Left renal pelvis (tissue), 4 donors: Measurements from ENCODE around the gene ZNF544. TPM values are rescaled to one million over a fixed set of nuclear protein-coding genes. Genes with fewer than 3 reads are reported as not detected.

Experiments used
- DNase-seq, 4 donors: peaks; one replicate each; pipeline ENCODE4 v3.0.0-alpha.2; 2013; ENCODE audit warnings: low read depth in 4 of 4, low spot score in 3 of 4
- polyA plus RNA-seq, 4 donors: library from polyadenylated mRNA; unstranded; fragments of 120-200 nt; gene quantifications; one replicate each; pipeline ENCODE4 v1.2.1, GENCODE V29; 2013; ENCODE audit not compliant: insufficient read length in 4 of 4

The ZNF544 gene
- 10 to 100 TPM; 23.4 to 40.1 (median 34.6) TPM for polyA plus RNA-seq

DNA sequence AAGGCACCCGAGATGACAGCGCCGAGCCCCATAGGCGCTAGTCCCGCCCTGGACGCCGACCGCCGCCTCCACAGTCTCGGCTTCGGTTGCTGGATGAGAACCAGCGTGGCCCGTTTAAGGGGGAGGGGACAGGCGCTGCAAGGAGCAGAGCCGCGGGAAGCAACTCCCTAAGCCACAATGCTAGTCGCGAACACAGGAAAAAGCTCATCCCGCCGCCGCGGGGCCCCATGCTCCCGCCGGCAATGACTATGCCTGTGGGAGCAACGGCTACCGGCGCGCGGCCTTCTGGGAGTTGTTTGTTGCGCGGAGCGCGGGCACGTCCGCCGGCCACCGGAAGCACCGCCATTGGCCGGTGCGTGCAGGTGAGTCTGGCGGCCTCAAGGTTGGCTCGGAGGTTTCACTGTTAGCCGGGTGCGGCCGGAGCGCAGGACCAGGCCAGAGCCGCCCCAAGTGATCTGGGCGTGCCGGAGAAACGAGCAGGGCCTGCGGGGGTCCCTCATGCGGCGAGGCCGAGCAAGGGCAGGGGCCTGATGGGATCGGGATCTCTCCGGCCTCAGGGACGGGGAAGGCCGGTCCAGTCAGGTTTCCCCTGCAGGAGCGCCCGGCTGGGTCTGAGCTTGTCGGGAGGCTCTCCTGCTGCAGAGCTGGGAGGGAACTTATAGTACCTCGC, at the start of gene ZNF544:
Gene ZNF544, plus strand, starts transcription at position 330 of the 670 bp plus-strand sequence. CDS start 15,110 bp downstream, outside the sequence.
- DNase-seq = peak; percentile 50 to 59 (median 54)

DNA sequence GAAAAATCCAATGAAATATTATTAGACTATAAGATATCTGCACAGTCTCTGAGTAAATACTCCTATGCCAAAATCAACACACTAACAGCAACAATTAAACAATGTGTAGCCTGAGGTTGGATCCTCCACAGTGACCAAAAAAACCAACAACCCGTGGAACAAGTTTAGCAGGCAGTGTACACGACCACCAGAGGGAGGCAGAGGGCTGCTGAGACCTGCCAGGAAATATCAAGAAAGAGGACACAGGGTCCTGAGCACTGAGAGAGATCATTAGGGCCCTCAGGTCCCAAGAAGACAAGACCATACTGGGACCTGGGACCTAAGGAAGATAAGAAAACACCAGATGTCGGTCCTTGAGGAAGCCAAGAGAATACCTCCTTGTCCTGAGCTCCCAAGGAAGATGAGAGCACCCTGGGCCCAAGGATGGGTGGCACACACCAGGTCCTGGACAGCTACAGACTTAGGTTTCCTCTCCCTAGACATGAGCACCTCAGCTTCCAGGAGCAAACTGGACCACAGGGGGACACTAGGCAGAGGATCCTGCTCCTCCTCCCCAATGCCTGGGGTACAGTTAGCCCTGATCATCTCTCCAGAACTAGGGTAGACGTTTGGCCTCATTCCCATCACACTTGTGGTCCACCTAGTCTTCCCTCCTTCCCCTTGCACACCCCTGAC, 46.7 kb upstream of the ZNF544 start:
- DNase-seq = no peak

DNA sequence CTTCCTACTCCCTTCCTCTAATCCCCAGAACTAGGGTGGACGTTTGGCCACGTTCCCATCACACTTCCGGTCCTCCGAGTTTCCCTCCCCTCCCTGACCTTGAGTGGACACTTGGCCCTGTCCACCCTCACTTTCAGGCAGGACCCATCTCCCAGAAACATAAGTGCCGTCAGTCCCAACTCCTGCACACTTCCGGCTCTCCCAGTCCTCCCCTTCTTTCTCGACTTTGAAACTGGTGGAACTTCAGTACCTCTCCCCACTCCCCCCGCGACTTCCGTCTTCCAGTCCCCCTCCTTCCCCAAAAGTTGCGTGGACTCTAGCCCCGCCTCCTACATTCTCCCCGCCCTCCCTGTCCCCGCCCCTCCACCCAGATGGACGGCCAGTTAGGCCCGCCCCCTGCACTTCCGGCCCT, 46.1 kb upstream of the ZNF544 start:
- no peak for DNase-seq

GRCh38 chr19:58182989-58183816, 45.5 kb upstream of the ZNF544 start, which contains the start of gene ZNF274:
Gene ZNF274 (plus strand): TSS chr19:58183061. CDS start chr19:58183966, 905 bp downstream.
- DNase-seq = peak; percentile 78 to 85 (median 82)

DNA sequence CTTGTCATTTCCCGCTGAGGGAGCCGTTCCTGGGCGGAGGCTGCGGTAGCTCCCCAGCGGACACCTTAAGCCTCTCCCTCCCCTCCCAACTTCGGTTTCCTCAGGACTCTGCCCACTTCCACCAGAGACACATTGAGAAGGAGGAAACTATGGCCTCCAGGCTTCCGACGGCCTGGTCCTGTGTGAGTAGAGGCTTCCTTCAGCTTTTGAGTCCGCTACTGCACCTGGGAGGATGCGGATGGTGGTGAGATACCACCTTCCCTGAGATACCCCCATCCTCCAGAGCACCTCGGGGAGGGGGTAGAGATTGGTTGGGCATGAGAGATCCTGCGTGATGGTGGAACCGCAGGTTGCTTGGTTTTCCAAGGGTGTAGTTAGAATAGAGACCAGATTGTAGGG, 44.9 kb upstream of the ZNF544 start:
- DNase-seq = no peak

- no peak for DNase-seq
Observed at GRCh38 chr19:58196901-58197616, 31.7 kb upstream of the ZNF544 start.

DNA sequence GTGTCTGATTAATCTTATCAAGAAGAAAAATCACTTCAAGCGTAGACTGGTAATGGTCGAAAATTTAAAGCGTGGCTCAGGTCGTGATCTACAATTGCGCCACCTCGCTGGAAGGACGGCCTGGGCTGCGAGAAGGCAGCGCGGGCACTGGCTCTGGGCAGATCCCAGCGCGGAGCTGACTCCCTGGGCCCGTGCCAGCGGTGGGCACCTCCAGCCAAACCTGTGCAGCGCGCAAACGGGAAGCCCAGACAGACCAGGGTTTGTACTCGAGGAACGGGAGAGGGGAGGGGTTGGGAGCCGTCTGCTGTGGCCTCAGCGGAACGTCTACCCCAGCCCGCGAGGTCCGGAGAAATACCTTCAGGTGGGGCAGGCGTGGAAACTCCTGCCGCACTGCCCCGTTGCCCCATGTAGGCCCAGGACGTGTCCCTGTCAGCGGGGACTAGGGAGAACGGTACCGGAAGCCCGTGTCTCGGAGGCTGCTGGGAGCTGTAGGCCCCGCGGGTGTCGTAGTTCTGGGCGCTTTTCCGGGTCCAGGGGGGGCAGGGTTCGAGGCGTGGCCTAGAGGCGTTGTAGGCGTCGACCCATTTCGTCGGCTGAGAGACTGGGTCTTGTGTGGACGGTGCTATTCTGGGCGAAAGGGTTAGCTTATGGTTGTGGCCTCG, 24.8 kb upstream of the ZNF544 start:
- no peak for DNase-seq

DNA sequence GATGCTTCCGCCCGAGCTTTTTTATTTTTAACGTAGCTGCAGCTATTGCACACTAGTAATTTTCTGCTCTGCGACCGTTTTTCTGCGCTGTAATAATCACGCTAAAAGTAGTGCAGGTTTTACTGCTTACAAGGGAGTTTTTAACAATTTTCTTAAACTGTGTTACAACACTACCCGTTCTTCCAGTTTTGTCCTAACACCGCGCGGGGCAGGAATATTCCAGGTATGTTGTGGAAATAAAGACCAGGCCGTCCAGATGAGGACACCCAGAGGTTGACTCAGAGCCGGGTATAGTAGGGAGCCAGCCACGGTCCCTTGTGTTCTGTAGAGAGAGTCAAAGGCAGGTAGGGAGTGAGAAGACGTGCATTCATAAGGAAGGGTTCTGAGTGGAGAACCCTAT, 24.1 kb upstream of the ZNF544 start:
- DNase-seq = no peak

- DNase-seq = no peak
Observed at GRCh38 chr19:58209577-58209976, 19.1 kb upstream of the ZNF544 start.

GRCh38 chr19:58212336-58213074, 16.2 kb upstream of the ZNF544 start:
- no peak for DNase-seq

DNA sequence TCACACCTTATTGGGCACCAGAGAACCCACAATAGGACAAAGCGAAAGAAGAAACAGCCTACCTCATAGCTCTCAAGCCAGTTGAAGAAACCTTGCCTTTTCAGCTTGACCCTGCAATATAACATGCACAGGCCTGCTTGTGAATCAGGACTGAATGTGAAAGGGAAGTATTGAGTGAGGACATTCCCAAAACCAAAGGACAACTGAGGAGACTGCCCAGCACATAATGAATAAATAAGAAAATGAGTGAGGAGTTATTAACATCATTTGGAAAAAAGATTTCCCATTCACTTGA, 15.7 kb upstream of the ZNF544 start:
- no peak for DNase-seq

DNA sequence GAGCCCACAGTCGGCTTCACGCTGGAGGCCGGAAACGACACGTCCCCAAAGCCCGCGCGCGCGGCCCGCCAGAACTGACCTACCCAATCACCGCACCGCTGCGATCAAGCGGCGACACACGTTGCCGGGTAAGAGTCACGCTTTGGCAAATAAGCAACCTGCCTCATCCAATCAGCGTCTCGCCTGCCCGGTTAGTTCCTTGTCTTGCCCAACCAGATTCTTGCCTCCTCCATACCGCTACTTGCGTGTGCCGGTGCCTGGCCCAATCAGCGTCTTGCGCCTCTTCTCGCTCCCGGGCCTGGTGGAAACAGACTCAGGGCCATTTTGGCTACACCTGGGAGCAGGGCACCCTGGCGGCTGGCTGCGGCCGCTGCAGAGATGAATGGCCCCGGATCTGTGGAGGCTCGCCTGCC, 11.6 kb upstream of the ZNF544 start:
- DNase-seq = no peak

- no peak for DNase-seq
Observed at GRCh38 chr19:58217607-58218391, 10.9 kb upstream of the ZNF544 start.

DNA sequence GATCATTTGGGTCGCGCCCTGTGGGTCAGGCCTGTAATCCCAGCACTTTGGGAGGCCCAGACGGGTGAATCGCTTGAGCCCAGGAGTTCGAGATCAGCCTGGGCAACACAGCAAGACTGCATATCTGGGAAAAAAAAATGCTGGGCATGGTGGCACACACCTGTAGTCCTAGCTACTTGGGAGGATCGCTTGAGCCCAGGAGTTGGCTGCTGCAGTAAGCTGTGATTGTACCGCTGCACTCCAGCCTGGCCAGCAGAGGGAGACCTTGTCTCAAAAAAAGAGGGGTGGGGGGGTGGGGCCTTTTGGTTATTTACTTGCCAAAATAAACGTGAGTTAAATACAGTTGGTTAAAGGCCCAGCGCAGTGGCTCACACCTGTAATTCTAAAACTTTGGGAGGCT, 9.8 kb upstream of the ZNF544 start:
- no peak for DNase-seq

GRCh38 chr19:58227964-58228584, 640 bp upstream of the ZNF544 start:
- no peak for DNase-seq

- no peak for DNase-seq
Observed at GRCh38 chr19:58229255-58229639, 533 bp downstream of the ZNF544 start.

DNA sequence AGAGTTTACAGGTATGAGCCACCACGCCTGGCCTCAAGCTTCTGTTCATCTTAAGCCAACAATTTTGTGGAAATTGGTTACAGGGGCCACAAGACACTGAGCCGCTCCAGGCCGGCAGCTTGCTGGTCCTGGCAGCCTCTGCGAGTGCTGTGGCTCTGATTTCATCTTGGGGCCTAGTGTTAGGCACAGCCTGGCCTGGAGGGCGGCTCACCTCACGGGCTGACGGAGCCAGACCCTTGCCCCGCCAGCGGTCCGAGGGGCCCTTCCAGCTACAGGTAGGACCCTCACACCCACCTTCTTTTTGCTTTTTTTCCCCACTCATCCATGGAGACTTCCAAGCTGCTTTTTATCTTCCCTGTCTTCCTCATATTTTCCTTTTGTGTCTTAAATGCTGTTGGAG, 8.6 kb downstream of the ZNF544 start:
- no peak for DNase-seq

DNA sequence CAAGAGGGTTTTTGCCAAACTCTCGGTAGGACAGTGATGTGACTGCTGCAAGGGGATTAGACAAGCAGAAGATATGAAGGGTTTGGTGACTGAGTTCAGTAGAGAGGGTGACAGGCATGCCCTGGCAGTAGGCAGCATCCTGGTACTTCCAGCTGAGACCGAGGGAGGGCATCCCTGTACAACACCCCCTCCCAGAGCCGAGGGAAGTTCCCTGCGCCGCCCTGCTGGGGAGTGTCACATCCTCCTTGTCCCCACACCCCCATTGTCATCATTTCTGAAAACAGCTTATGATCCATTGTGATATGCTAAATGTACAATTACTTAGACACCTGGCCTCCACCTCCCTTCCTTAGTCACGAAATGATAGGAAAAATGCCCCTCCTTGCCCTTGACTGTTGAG, 14.6 kb downstream of the ZNF544 start:
- no peak for DNase-seq
